ENCODE data around the gene KRT1. TPM values are rescaled to one million over a fixed set of nuclear protein-coding genes. Genes with fewer than 3 reads are reported as not detected.

Gene KRT1
- total and polyA plus RNA-seq, 3 experiments from 2014 or later = 3.4 TPM; not detected in 2

DNA sequence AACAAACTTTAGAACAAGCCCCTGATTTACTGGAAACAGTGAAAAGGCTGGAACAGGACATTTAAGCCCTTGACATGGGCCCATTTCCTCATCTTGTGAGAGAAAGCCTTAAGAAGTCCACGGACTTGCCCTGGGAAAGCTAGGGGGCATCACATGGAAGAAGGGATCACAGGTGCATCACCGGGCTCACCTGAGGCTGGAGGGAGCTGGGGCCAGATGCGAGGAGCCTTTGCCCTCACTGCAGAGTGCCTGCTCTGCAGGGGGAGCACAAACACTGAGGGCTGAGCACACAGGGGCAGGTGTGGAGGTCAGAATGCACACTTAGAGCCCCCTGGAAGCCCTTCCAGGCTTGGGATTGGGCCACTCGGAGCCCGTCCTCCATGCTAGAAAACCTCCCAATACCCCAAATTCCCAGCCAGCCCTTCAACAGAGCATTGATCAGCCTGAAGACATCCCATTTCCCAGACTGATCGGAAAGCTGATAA is 5.2 kb upstream of the KRT1 start:
- CTCF ChIA-PET = no interaction called here
- H3K4me1 ChIP-seq (ENCODE audit: insufficient read depth, low read length) = peaks cover 27% of the 10 kb centered on the region
- no peaks in the 10 kb centered on the region for H3K36me3 ChIP-seq (ENCODE audit: insufficient read depth, low read length)
- H3K27me3 Mint-ChIP-seq = peaks cover 2 to 31% of the 10 kb centered on the region in 2 donors
- H3K27me3 ChIP-seq (ENCODE audit: insufficient read depth, low read length, poor library complexity, severe bottlenecking) = no peaks in the 10 kb centered on the region
- H3K9me3 Mint-ChIP-seq = no peaks in the 10 kb centered on the region
- H3K4me3 Mint-ChIP-seq = no peak overlapping the region
- H3K36me3 Mint-ChIP-seq = no peaks in the 10 kb centered on the region
- POLR2A ChIA-PET = no interaction called here
- no peak overlapping the region for H3K4me3 ChIP-seq (ENCODE audit: low read length)
- H3K27ac ChIP-seq (ENCODE audit: low read depth, low read length) = no peak overlapping the region
- no peak for DNase-seq
- no peaks in the 10 kb centered on the region for H3K9me3 ChIP-seq (ENCODE audit: low read length)
- H3K27ac Mint-ChIP-seq = no peak overlapping the region
- peaks cover 23 to 38% (median 26%) of the 10 kb centered on the region in 3 donors for H3K4me1 Mint-ChIP-seq

DNA sequence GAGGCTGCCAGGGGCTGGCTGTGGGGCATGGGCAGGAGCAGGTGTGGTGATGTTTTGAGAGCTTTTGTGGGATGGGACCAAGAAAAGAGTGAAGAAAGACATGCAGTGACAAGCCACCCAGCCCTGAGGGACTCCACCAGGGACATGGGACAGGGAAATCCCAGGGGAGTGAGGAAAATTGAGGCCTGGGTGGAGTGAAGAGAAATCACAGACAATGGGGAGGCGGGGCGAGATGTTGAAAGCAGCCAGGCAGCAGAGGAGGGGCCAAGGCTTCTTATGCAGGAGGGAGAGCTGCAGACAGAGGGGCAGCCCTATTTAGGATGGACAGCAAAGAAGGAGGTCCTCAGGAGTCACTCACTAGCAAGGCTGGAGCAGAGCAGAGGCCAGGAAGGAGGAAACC is 4.2 kb upstream of the KRT1 start:
- H3K4me3 Mint-ChIP-seq = no peak overlapping the region

DNA sequence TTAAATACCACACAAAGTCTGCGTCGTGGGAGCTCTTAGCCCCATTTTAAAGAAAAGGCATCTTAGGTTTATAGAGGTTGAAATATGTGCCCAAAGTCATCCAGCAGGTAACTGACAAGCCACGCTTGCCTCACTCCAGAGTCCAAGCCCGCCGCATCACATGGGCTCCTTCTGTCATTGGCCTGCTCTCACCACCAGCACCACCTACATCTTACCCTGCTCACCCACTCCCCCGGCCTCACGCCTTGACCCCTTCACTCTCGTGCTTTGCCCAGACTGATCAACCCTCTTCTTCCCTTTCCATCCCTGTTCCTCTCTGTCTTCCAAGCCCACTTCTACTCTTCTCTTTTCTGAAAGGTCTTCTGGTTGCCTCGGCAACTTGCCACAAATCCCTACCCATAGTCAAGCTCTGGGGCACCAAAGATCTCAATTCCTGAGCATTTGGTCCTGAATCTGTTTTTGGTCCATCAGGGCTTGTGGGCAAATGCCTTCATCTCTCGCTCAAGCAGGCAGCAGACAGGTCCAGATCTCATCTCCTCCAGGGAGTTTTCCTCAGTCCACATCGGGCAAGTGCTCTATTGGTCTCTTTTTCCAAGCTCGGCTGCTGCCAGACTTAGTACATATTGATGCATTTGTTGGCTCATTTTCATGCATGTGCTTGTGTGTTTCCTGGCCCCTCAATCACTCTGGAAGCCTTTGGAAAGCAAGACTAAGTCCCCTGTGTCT is 3.5 kb upstream of the KRT1 start:
- Mint-ChIP-seq H3K36me3 (no peaks in the 10 kb centered on the region), H3K4me1 (peaks cover 16 to 31% (median 25%) of the 10 kb centered on the region in 3 donors), H3K4me3 (no peak overlapping the region), H3K27me3 (peaks cover 2 to 30% of the 10 kb centered on the region in 2 donors), H3K9me3 (no peaks in the 10 kb centered on the region), H3K27ac (peak overlapping the region in 2 of 8 donors; percentile 8 to 52)
- H3K9me3 ChIP-seq (ENCODE audit: low read length) = no peaks in the 10 kb centered on the region
- peaks cover 22% of the 10 kb centered on the region for H3K4me1 ChIP-seq (ENCODE audit: insufficient read depth, low read length)
- no peaks in the 10 kb centered on the region for H3K27me3 ChIP-seq (ENCODE audit: insufficient read depth, low read length, poor library complexity, severe bottlenecking)
- no peaks in the 10 kb centered on the region for H3K36me3 ChIP-seq (ENCODE audit: insufficient read depth, low read length)
- no peak overlapping the region for H3K4me3 ChIP-seq (ENCODE audit: low read length)
- no peak for DNase-seq
- ChIA-PET CTCF (no interaction called here), POLR2A (no interaction called here)
- no peak overlapping the region for H3K27ac ChIP-seq (ENCODE audit: low read depth, low read length)

More for the DNA sequence above, 4.2 kb upstream of the KRT1 start:
- Histone ChIP-seq H3K27ac (ENCODE audit: low read depth, low read length) (no peak overlapping the region), H3K36me3 (ENCODE audit: insufficient read depth, low read length) (no peaks in the 10 kb centered on the region), H3K4me3 (ENCODE audit: low read length) (no peak overlapping the region), H3K4me1 (ENCODE audit: insufficient read depth, low read length) (peaks cover 22% of the 10 kb centered on the region), H3K9me3 (ENCODE audit: low read length) (no peaks in the 10 kb centered on the region), H3K27me3 (ENCODE audit: insufficient read depth, low read length, poor library complexity, severe bottlenecking) (no peaks in the 10 kb centered on the region)
- Mint-ChIP-seq H3K4me1 (peaks cover 16 to 31% (median 25%) of the 10 kb centered on the region in 3 donors), H3K36me3 (no peaks in the 10 kb centered on the region), H3K27ac (peak overlapping the region in 2 of 8 donors; percentile 35 to 71), H3K9me3 (no peaks in the 10 kb centered on the region), H3K27me3 (peaks cover 2 to 31% of the 10 kb centered on the region in 2 donors)
- no peak for DNase-seq
- POLR2A ChIA-PET = no interaction called here
- CTCF ChIA-PET = no interaction called here

DNA sequence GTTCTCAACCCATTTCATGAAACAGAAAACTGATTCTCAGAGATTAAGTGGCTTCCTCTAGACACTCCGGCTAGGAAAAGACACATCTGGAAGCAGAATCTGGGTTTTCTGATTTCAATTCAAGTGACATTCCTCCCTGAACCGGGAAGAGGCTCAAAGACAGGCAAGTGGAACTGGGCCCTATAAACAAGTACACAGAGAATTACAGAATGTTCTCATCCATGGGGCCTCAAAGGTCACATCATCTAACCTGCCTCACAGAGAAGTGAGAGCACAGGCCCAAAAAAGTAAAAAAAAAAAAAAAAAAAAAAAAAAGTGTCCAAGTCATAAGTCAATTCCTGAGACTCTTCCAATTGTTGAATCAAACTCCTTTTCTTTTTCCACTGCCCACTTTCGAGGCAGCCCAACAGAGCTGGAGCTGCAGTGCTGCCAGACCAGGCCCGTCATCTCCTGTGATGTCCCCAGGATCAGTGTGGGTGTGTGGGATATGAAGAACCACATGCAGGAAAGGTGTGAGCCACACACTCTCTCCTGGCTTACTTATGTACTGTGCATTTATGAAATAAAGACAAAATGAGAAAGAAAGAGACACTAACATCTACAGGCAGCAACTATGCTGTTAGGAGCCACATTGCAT is 2.8 kb upstream of the KRT1 start:
- Mint-ChIP-seq H3K4me1 (peaks cover 16 to 28% (median 24%) of the 10 kb centered on the region in 3 donors), H3K27me3 (peaks cover 2 to 27% of the 10 kb centered on the region in 2 donors), H3K27ac (peak overlapping the region in 2 of 8 donors; percentile 66 to 69), H3K36me3 (no peaks in the 10 kb centered on the region), H3K9me3 (no peaks in the 10 kb centered on the region), H3K4me3 (no peak overlapping the region)
- Histone ChIP-seq H3K27ac (ENCODE audit: low read depth, low read length) (no peak overlapping the region), H3K9me3 (ENCODE audit: low read length) (no peaks in the 10 kb centered on the region), H3K4me1 (ENCODE audit: insufficient read depth, low read length) (peaks cover 22% of the 10 kb centered on the region), H3K27me3 (ENCODE audit: insufficient read depth, low read length, poor library complexity, severe bottlenecking) (no peaks in the 10 kb centered on the region), H3K36me3 (ENCODE audit: insufficient read depth, low read length) (no peaks in the 10 kb centered on the region), H3K4me3 (ENCODE audit: low read length) (no peak overlapping the region)
- CTCF ChIA-PET = no interaction called here
- DNase-seq = no peak
- POLR2A ChIA-PET = no interaction called here

DNA sequence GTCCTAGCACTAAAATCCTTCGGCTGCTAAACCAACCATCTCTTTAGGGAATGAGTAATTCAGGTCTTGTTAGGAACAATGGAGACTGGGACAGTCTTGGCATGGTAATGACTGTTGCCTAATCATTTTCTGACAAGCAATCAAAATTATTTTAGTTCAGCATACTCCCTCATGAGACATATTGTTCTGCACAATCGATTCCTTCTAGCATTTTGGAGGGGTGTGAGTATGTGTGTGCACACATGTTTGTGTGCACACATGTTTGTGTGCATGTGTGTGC is 2.1 kb upstream of the KRT1 start:
- Mint-ChIP-seq H3K4me1 (peaks cover 16 to 21% (median 18%) of the 10 kb centered on the region in 3 donors), H3K4me3 (no peak overlapping the region), H3K27ac (peak overlapping the region in 1 of 8 donors; percentile 84), H3K36me3 (no peaks in the 10 kb centered on the region), H3K27me3 (peaks cover 2 to 27% of the 10 kb centered on the region in 2 donors), H3K9me3 (no peaks in the 10 kb centered on the region)
- Histone ChIP-seq H3K27ac (ENCODE audit: low read depth, low read length) (no peak overlapping the region), H3K4me1 (ENCODE audit: insufficient read depth, low read length) (peaks cover 22% of the 10 kb centered on the region), H3K36me3 (ENCODE audit: insufficient read depth, low read length) (no peaks in the 10 kb centered on the region), H3K9me3 (ENCODE audit: low read length) (no peaks in the 10 kb centered on the region), H3K27me3 (ENCODE audit: insufficient read depth, low read length, poor library complexity, severe bottlenecking) (no peaks in the 10 kb centered on the region), H3K4me3 (ENCODE audit: low read length) (no peak overlapping the region)
- ChIA-PET CTCF (no interaction called here), POLR2A (no interaction called here)
- no peak for DNase-seq

DNA sequence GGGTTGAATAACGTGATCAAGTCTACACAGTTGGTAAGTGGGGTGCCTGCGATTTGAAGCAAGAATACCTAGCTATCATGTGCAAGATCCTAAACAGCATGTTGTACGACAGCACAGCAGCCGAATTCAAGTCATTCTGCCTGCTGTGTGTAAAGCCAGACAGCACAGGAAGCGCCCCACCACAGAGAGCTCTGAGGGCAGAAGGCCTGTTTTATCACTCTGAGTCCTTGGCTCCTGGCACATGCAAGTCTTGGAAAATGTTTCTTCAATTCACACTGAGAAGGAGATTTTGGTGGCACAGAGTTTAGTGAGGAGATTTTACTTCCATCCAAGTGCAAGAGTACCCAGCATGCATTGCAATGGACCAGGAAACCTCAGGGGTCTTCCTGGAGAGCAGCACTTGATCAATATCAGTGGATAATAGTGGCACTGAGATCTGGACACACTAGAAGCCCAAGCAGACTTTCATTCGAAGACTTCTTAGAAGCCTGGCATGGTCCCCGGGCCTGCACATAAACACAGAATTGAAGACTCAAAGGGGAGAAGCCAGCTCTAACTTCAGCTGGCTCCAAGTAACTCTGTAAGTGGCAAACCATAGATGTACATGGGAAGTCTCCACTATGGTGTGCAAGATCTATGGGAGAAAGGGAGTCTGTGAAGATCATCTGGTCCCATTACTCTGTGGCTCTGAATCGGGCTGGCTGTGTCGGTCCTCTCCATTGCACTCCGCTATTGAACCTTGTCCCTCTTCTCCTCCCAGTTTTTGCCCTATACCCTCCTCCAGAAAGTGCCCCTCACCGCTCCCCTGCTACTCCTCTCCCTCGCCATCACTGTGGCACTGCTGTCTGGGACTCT is 1.5 kb upstream of the KRT1 start:
- no peaks in the 10 kb centered on the region for H3K36me3 ChIP-seq (ENCODE audit: insufficient read depth, low read length)
- H3K9me3 ChIP-seq (ENCODE audit: low read length) = no peaks in the 10 kb centered on the region
- peak overlapping the region in 5 of 8 donors; percentile 20 to 84 (median 55) for H3K27ac Mint-ChIP-seq
- H3K27me3 Mint-ChIP-seq = peaks cover 5 to 32% of the 10 kb centered on the region in 2 donors
- H3K36me3 Mint-ChIP-seq = no peaks in the 10 kb centered on the region
- ChIA-PET POLR2A (no interaction called here), CTCF (interaction anchor here (1.5 to 1.9 kb wide), 2 partner anchors 10 to 99 kb away, joined by 6 to 7 read pairs; no protein-coding TSS in a partner anchor)
- peaks cover 22% of the 10 kb centered on the region for H3K4me1 ChIP-seq (ENCODE audit: insufficient read depth, low read length)
- H3K9me3 Mint-ChIP-seq = no peaks in the 10 kb centered on the region
- no peaks in the 10 kb centered on the region for H3K27me3 ChIP-seq (ENCODE audit: insufficient read depth, low read length, poor library complexity, severe bottlenecking)
- DNase-seq = peak; percentile 11 to 59 (median 36)
- no peak overlapping the region for H3K27ac ChIP-seq (ENCODE audit: low read depth, low read length)
- H3K4me3 Mint-ChIP-seq = peak overlapping the region in 2 of 7 donors; percentile 6 to 9
- H3K4me1 Mint-ChIP-seq = peaks cover 16 to 17% (median 16%) of the 10 kb centered on the region in 3 donors
- no peak overlapping the region for H3K4me3 ChIP-seq (ENCODE audit: low read length)

DNA sequence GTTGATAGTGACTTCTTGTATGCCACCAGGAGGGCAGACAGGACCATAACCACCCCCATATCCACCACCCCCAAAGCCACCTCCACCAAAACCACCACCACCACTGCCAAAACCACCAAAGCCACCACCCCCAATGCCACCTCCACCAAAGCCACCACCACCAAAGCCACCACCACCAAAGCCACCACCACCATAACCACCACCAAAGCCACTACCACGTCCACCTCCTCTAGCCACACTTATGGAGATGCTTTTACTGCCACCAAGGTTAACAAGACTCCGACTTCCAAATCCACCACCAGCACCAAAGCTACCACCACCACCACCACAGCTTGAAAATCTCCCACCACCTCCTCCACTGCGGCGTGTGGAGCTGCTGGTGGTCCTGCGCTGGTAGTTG is 332 bp downstream of the KRT1 start:
- Mint-ChIP-seq H3K4me3 (no peak overlapping the region), H3K36me3 (no peaks in the 10 kb centered on the region)

More for the DNA sequence above, 332 bp downstream of the KRT1 start:
- Mint-ChIP-seq H3K4me1 (peaks cover 16 to 17% (median 16%) of the 10 kb centered on the region in 3 donors), H3K27me3 (peaks cover 10 to 36% of the 10 kb centered on the region in 2 donors), H3K27ac (no peak overlapping the region), H3K9me3 (no peaks in the 10 kb centered on the region)
- DNase-seq = no peak
- Histone ChIP-seq H3K4me3 (ENCODE audit: low read length) (no peak overlapping the region), H3K4me1 (ENCODE audit: insufficient read depth, low read length) (peaks cover 22% of the 10 kb centered on the region), H3K27ac (ENCODE audit: low read depth, low read length) (no peak overlapping the region), H3K9me3 (ENCODE audit: low read length) (no peaks in the 10 kb centered on the region), H3K36me3 (ENCODE audit: insufficient read depth, low read length) (no peaks in the 10 kb centered on the region), H3K27me3 (ENCODE audit: insufficient read depth, low read length, poor library complexity, severe bottlenecking) (no peaks in the 10 kb centered on the region)
- ChIA-PET POLR2A (no interaction called here), CTCF (interaction anchor here (1.5 kb wide), 1 partner anchor 12 kb away, joined by 7 read pairs; no protein-coding TSS in a partner anchor)
